Endodermal cell (in vitro differentiated cells): ENCODE data around the gene LVRN. TPM values are rescaled to one million over a fixed set of nuclear protein-coding genes. Genes with fewer than 3 reads are reported as not detected.

ENCODE experiments used
- DNase-seq: peaks from one replicate; pipeline ENCODE4 v3.0.0-alpha.2; 2017
- H3K27ac ChIP-seq: 2 replicates; pipeline ENCODE4 v1.5.1; 2013; ENCODE audit warnings: mild to moderate bottlenecking, low read depth, low read length, moderate library complexity
- H3K27me3 ChIP-seq: 2 replicates; pipeline ENCODE4 v1.6.1; 2013; ENCODE audit warnings: mild to moderate bottlenecking, low read length, moderate library complexity; ENCODE audit not compliant: insufficient read depth, control insufficient read depth, poor library complexity, severe bottlenecking
- H3K36me3 ChIP-seq: 2 replicates; pipeline ENCODE4 v1.7.0; 2013; ENCODE audit warnings: mild to moderate bottlenecking, low read length, moderate library complexity; ENCODE audit not compliant: control insufficient read depth, insufficient read depth
- H3K4me1 ChIP-seq: one replicate; pipeline ENCODE4 v1.7.0; 2013; ENCODE audit warnings: low read length; ENCODE audit not compliant: control insufficient read depth, insufficient read depth
- H3K4me3 ChIP-seq: 2 replicates; pipeline ENCODE4 v1.5.1; 2013; ENCODE audit warnings: mild to moderate bottlenecking, low read length, moderate library complexity
- H3K9ac ChIP-seq: 2 replicates; pipeline ENCODE4 v1.6.1; 2013; ENCODE audit warnings: mild to moderate bottlenecking, low read length, moderate library complexity; ENCODE audit not compliant: poor library complexity, severe bottlenecking; ENCODE audit errors: extremely low read depth
- H3K9me3 ChIP-seq: 2 replicates; pipeline ENCODE4 v1.6.1; 2013; ENCODE audit warnings: mild to moderate bottlenecking, low read length, moderate library complexity; ENCODE audit not compliant: control insufficient read depth
- H3K27ac Mint-ChIP-seq: 2 replicates; pipeline ENCODE4 v1.8.0; 2020; ENCODE audit warnings: mixed read lengths
- H3K27me3 Mint-ChIP-seq: 2 replicates; pipeline ENCODE4 v1.8.0; 2021; ENCODE audit warnings: mild to moderate bottlenecking, mixed read lengths; ENCODE audit not compliant: insufficient read depth
- H3K36me3 Mint-ChIP-seq: 2 replicates; pipeline ENCODE4 v1.8.0; 2020; ENCODE audit warnings: low read depth, mixed read lengths
- H3K4me1 Mint-ChIP-seq: 2 replicates; pipeline ENCODE4 v1.8.0; 2020; ENCODE audit warnings: mixed read lengths
- H3K4me3 Mint-ChIP-seq: 2 replicates; pipeline ENCODE4 v1.8.0; 2020; ENCODE audit warnings: mild to moderate bottlenecking, moderate library complexity, mixed read lengths
- H3K9me3 Mint-ChIP-seq: 2 replicates; pipeline ENCODE4 v1.8.0; 2020; ENCODE audit warnings: mild to moderate bottlenecking, mixed read lengths
- WGBS, 2 experiments: methylation state at CpG; one replicate each; pipeline versions ENCODE4 v1.1.5 to v1.1.7; 2013; ENCODE audit warnings: missing lambda C conversion rate in 2 of 2, mixed read lengths in 1 of 2; ENCODE audit not compliant: insufficient coverage in 1 of 2, insufficient read length in 1 of 2; 5-methylcytosine and 5-hydroxymethylcytosine counted together
- total RNA-seq, 2 donors: library from RNA; stranded (reverse); fragmentation: NEBNext Ultra II Directional in 1 of 2; extraction: Animal tissue kit (Norgen Biotek cat#: 25700) in 1 of 2; gene quantifications; 2 replicates in 1 of 2; 3 replicates in 1 of 2; pipeline ENCODE4 v1.2.1, GENCODE V29; 2021
- TF ChIP-seq, protein P1 (sequence below): fragments of 200-600 bp; sonication (generic); conservative IDR thresholded peaks from 2 replicates; pipeline ENCODE4 v1.5.0; 2021; ENCODE audit warnings: antibody characterized with exemption, mild to moderate bottlenecking

Gene LVRN
- total RNA-seq, 2 donors from 2014 or later = 0.26 to 0.38 TPM

DNA sequence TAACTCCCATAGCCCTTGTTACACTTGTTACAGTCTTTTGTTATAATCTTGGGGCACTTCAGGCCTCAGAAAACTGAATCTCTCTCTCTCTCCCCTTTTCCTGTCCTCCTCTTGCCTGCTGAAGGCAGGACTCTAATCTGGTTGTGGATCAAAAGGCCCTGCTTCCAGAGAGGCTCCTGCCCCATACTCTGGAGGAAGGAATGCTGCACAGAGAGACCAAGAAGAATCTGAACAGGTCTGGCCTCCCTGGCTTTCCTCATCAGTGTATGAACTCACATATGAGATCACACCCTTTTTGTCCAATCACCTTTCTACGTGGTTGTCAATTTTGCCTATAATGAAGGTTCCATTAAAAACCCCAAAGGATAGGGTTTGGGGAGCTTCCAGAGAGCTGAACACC is 26.2 kb upstream of the LVRN start:
- TF ChIP-seq, protein P1, sequence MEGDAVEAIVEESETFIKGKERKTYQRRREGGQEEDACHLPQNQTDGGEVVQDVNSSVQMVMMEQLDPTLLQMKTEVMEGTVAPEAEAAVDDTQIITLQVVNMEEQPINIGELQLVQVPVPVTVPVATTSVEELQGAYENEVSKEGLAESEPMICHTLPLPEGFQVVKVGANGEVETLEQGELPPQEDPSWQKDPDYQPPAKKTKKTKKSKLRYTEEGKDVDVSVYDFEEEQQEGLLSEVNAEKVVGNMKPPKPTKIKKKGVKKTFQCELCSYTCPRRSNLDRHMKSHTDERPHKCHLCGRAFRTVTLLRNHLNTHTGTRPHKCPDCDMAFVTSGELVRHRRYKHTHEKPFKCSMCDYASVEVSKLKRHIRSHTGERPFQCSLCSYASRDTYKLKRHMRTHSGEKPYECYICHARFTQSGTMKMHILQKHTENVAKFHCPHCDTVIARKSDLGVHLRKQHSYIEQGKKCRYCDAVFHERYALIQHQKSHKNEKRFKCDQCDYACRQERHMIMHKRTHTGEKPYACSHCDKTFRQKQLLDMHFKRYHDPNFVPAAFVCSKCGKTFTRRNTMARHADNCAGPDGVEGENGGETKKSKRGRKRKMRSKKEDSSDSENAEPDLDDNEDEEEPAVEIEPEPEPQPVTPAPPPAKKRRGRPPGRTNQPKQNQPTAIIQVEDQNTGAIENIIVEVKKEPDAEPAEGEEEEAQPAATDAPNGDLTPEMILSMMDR = no peak
- DNase-seq = no peak
- peaks cover 9% of the 10 kb centered on the region for H3K4me1 Mint-ChIP-seq
- Histone ChIP-seq H3K27ac (no peak overlapping the region), H3K27me3 (no peaks in the 10 kb centered on the region), H3K9me3 (no peaks in the 10 kb centered on the region), H3K36me3 (no peaks in the 10 kb centered on the region), H3K4me1 (no peaks in the 10 kb centered on the region), H3K4me3 (no peak overlapping the region), H3K9ac (no peak overlapping the region)
- 87% methylated on average over 1 of the region's 1 CpG; no CpG with 5 or more reads in 1 of the 2 experiments for WGBS, 2 experiments
- H3K27ac Mint-ChIP-seq = no peak overlapping the region
- H3K9me3 Mint-ChIP-seq = no peaks in the 10 kb centered on the region
- H3K4me3 Mint-ChIP-seq = no peak overlapping the region
- no peaks in the 10 kb centered on the region for H3K36me3 Mint-ChIP-seq
- no peaks in the 10 kb centered on the region for H3K27me3 Mint-ChIP-seq

DNA sequence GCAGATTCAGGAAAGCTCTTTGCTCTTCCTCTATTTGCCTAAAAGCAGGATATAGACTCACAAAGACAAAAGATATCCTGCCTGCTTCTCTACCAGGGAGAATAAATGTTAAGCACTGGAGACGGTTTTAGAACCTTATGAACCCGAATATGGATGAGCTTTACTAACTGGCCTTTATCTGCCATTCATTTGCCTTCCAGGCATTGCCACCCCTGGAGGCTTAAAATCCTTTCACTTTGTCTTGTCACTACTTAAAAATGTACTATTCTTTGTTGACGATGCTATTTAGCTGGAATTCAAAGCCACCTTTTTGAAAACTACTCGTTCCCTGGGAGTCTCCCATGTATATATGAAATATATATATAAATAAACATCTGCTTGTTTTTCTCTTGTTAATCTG is 23.2 kb upstream of the LVRN start:
- WGBS, 2 experiments = 58 to 61% methylated on average over 2 to 3 of the region's 4 CpGs
- H3K27ac Mint-ChIP-seq = no peak overlapping the region
- no peak for DNase-seq

DNA sequence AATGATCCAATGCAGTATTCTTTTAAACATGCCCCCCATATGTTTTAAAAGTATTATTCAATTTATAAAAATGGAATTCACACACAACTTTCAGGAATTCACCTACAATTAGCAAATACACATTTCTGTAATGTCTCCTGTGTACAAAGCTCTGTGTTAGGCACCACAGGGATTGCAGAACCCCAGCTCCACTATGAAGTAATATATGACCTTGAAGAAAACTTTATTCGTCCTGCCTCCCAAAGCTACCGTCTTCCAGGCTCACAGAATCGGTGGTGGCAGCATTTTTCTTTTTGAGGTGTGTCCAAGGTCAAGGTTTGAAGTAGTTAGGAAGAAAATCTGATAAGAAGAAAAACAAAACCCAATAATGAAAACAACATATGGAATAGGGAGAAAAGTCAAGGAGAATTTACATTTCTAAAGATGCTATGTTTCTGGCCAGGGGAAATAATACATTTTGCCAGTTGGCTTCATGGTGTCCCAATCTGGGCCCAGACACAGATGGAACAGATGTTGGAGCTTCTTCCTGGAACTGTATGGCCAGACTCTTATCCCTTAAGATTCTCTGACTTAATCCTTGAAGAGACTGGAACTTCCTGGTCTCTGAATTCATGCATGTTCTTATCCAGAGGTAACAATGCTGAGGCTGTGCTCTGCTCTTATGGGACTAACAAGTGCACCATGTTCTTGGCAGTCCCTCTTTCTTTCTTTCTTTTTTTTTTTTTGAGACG is 22.0 kb upstream of the LVRN start:
- no peak for DNase-seq
- Mint-ChIP-seq H3K27me3 (no peaks in the 10 kb centered on the region), H3K27ac (no peak overlapping the region), H3K9me3 (peaks cover 6% of the 10 kb centered on the region), H3K4me1 (peaks cover 9% of the 10 kb centered on the region), H3K36me3 (no peaks in the 10 kb centered on the region), H3K4me3 (no peak overlapping the region)
- Histone ChIP-seq H3K4me3 (no peak overlapping the region), H3K9ac (no peak overlapping the region), H3K27me3 (no peaks in the 10 kb centered on the region), H3K27ac (no peak overlapping the region), H3K9me3 (no peaks in the 10 kb centered on the region), H3K4me1 (no peaks in the 10 kb centered on the region), H3K36me3 (no peaks in the 10 kb centered on the region)
- WGBS, 2 experiments = 95% methylated on average over 4 of the region's 4 CpGs; no CpG with 5 or more reads in 1 of the 2 experiments
- TF ChIP-seq, protein P1 = no peak

More for the DNA sequence above, 23.2 kb upstream of the LVRN start:
- Mint-ChIP-seq H3K9me3 (peaks cover 6% of the 10 kb centered on the region), H3K27me3 (no peaks in the 10 kb centered on the region), H3K4me3 (no peak overlapping the region), H3K36me3 (no peaks in the 10 kb centered on the region), H3K4me1 (peaks cover 9% of the 10 kb centered on the region)
- Histone ChIP-seq H3K27ac (no peak overlapping the region), H3K27me3 (no peaks in the 10 kb centered on the region), H3K36me3 (no peaks in the 10 kb centered on the region), H3K9me3 (no peaks in the 10 kb centered on the region), H3K9ac (no peak overlapping the region), H3K4me1 (no peaks in the 10 kb centered on the region), H3K4me3 (no peak overlapping the region)
- TF ChIP-seq, protein P1 = no peak
